Measurements from ENCODE around the gene SGCD. TPM values are rescaled to one million over a fixed set of nuclear protein-coding genes. Genes with fewer than 3 reads are reported as not detected.

The SGCD gene
- total RNA-seq = not detected in 2 replicates

DNA sequence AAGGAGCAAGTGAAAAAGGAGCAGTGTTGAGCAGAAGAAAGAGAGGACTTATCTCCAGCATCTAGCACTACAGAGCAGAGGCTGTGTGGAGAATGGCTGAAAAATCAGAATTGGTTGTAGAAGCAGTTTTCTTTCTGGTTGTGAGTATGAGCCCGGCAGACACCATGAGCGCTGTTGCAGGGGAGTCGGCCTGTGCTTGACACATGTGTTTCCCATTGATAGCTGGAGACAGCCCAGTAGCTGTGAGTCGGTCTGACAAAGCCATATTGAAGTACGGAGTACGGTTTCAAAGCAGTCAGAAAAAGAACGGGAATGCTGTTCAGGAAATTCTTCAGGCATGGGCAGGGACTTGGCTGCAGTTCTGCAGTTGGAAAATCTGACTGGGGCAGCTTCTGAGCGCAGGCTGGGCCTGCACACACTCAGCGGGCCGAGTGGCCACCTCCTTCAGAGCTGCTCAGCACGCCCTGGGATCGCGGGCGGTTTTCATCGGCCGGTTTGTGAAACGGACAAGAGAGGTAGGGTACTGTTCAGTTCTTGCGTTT is at the start of gene SGCD:
Gene SGCD, plus strand, starts transcription at position 447 of the 542 bp plus-strand sequence.
- intact Hi-C loops (cut with micrococcal nuclease) = no loop called here

DNA sequence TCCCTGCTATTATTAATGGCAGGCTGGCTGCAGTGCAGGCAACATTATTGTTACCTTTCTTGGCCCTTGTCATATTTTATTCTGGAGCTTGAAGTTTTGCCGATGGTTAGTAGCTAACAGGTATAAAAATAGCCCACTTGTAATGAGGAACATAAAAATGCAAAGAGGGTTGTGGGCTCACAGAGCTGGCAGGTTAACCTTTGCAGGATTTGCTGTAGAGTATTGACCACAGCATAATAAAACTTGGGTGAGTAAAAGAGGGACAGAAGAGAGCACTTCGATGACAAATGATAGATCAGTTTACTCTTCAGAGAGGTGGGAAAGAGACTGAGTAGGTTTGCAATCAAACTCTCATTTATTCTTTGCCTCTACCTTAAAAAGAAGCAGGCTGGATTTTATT is 49.7 kb upstream of the SGCD start:
- intact Hi-C loops (cut with micrococcal nuclease) = no loop called here

DNA sequence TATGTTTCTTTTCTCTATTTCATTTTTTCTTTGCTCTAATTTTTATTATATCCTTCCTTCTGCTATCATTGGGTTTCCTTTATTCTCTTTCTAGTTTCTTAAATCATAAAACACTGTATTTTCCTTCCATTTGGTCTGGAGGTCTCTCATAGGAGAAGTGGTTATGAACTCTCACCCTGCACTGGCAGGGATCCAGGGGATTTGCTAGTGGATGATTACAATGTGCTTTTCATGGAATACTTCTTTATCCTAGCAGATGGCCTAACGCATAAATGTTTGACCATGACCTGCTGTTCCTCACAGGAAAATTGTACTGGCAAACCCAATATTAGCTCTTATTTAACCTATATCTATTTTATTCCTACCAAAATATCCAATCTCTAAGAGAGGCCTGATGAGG is 31.5 kb upstream of the SGCD start:
- intact Hi-C loops (cut with micrococcal nuclease) = no loop called here

DNA sequence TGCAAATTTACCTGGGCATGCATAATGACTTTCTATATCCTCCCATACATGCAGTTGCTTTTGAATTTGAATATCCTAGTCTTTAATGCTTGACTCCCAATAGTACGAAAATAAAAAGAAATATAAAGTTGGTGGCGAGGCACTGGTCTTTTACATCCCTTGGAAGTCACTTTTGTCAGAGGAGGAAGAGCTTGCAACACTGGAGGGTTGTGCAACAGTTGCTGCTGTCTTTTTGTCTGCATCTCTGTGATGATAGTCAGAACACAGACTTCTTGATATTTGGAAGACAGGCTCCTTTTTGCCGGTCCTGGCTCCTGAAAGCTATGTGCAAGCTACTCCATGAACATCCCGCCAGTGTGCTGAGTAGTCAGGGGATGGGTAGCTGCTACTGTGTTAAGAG is 16.8 kb upstream of the SGCD start:
- intact Hi-C loops (cut with micrococcal nuclease) = no loop called here

DNA sequence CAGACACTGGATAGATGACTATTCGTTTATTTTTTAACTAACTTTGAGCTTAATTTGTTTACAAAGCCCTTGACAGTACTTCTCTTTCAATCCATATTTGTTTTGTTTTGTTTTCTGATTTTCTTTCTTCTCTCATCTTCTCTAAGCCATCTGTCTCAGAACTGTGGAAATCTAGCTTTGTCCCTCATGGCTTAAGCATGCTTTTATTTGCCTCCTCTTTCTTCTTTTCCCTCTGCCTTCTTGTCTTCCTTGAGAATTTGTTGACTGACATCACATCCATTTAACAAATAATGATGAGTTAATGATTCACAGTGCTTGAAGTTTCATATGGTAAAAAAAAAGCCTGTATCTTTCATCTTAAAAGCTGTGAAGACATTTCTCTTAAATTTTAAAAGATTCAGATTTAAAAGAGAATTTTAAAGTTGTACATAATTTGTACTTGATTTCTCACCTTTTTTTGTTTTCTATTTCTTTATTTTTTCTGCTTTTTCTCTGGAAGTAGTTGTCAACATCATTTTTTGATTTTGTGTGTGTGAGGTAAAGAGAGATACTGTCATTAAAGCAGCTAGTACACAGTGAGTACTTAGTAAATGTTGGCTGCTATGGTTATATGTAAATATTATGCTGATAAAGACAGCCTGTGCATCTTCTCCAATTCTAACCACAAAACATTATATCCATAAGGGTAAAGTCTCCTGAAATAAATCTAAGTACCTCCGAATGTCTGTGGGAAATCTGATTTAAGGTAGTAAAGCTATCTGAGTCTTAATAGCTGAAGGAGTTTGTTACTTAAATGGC is 13.9 kb upstream of the SGCD start:
- intact Hi-C loops (cut with micrococcal nuclease) = no loop called here

DNA sequence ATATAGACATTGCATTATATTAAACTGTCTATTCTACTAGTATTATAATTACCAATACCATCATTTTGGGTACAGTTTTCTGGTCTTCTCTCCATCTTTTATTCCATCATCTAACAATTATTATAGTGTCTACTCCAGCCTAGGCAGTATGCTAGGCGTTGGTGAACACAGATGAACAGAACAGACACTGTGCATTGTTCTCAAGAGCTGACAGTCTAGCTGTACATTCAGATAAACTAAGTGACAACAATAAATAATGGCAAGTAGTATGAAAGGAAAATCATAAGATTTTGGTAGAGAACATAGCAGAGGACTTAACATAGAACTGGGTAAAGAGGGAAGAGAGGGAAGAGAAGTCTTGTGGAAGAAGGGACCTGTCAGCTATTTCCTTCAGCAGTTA is 12.5 kb upstream of the SGCD start:
- intact Hi-C loops (cut with micrococcal nuclease) = no loop called here

DNA sequence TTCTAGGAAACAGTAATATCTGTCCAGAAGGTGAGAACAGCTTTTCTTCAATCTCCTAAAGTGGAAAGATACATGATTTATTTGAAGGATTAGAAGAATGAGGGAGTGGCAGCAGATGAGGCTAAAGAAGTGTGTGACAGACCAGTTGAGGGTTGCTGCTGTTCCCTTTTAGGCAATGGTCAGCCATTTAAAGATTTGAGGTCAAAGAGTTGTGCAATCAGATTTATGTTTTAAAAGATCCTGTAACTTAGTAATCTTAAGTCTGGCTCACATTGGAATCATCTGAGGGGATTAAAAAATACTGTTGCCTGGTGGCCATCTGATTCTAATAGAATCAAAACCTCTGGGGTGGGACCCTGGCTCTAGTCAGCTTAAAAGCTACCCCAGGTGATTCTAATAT is 4.3 kb upstream of the SGCD start:
- intact Hi-C loops (cut with micrococcal nuclease) = no loop called here

DNA sequence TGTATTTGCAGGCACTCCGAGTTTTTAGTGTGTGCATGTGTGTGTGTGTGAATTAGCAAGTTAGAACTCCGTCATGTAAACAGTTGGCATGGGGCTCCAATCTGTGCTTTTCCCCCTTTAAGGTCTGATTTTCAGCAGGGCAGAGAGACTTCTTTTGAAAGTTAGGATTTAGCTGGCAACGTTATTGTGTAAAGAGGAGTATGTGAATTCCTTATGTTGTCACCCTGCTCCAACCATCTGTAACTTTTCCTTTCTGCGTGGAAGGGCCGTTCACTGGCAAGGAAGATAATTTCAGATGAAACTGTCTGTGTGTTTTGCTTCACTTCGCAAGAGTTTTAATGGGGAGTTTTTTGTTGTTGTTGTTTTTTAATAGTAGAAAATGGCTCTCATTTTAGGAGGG is 332 bp downstream of the SGCD start:
- intact Hi-C loops (cut with micrococcal nuclease) = no loop called here

DNA sequence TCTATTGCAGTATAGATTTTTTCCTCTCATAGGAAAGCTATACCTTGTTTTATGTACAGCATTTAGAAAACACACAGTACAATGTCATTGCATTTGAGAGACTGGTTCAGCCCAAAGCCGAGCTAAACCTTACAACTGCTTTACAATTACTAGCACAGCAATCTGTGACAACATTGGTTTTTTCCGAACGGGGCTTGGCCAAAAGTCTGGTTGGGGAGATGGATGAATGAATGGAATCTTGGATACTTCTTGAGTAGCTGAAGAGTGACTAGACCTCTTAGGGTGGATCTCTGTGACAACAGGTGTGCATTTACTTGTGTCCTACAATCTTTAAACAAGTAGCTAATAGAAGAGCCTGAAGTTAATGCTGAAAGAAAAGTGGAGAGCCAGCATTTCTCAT is 1.2 kb downstream of the SGCD start:
- intact Hi-C loops (cut with micrococcal nuclease) = no loop called here

DNA sequence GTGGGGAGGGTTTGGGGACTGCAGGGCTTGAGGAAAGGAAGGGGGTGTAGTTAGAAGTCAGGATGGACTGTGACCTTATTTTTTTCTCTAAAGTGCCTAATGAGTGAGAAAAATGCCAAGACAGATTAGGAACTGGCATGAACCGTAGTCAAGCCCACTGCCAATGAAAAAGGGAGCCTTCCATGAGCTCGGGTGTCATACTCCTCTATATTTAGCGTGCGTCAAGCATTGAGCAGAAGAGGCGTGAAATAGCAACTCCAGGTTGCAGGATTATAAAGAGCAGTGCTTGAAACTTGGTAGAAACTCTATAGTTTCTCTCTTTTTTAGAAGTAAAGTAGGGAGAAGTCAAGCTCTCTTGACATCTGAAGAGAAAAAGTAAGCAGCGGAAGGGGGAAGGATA is 1.8 kb downstream of the SGCD start:
- intact Hi-C loops (cut with micrococcal nuclease) = no loop called here

DNA sequence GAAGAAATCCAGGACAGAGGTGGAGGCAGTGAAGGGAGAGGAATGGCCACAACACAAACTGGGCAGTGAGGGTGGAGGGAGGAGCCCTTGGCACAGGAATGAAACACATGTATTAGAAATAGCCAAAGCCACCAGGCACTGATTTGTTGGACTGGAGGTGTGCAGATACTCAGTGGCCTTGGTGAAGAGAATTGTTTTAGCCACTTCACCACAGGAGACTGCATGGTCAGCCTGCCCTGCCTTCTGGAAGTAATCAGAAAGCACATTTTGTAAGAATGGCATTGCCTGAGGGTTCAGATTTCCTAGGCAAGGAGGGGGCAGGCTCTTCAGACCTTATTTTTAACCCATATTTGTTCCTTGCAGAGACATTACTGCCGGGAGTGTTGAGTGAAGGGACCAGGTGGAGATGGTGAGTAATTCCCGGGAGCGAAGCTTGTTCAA is 2.2 kb downstream of the SGCD start:
- intact Hi-C loops (cut with micrococcal nuclease) = no loop called here

DNA sequence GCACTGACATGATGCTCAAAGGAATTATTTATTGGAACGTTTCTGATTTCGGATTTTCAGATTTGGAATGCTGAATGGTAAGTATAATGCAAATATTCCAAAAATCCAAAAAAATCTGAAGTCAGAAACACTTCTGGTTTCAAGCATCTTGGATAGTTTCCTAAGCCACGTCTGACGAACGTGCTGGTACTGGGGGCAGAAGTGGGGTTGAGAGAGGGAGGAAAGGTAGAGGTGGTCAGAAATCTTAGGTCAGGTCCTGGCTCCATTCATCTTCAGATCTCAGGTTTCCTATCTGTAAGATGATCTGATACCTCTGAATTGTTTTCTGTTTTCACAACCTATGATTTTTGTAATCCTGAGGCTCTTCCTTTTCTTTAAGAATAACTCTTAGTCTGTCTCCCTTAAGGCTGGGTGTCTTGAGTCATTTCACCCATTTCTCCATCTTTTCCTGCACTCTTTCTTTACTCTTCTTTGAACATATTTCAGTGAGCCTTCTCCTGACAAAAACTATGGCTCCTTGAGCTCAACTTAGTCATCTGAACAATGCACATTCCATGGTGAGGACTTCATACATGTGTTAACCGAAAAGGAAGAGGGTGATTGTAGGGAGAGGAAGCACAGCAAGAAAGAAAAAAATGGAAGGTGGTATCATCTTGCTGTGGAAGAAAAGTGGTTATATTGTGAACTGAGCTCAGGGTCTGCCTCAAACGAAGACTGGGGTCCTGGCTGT is 3.3 kb downstream of the SGCD start:
- intact Hi-C loops (cut with micrococcal nuclease) = no loop called here

DNA sequence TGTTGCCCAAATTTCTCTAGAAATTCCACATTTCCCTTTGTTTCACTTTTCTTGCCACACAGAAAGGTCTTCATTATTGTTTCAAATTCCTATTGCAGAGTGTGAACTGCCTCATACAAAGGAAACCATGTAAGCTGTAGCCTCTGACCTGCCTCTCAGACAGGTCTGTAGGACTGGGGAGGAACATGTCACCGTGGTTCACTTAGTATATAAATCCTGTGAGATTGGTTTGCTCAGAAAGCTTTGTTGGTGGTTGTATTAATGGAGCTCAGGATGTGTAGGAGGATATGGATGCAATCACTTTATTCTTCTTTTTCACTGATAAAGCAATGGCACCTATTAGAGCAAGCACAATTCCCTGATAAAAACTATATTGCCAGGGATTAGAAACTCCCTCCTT is 4.2 kb downstream of the SGCD start:
- intact Hi-C loops (cut with micrococcal nuclease) = no loop called here

DNA sequence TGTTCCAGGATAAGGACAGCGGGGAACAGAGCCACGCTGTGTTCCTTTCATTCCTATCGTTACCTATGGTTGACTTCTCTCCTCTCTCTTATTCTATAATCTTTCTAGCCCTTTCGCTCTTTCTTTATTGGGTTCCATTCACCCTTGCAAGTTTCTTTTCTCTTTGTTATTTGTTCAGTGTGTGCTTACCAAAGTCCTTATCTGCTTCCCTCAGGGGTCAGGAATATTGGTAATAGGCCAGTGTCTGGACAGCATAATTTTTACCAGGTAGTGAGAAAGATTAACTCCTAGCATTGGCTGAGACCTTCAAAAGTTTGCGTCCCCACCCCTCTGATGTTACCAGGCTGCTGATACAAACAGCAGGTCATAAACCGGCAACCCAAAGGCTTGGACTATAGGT is 4.9 kb downstream of the SGCD start:
- intact Hi-C loops (cut with micrococcal nuclease) = no loop called here

DNA sequence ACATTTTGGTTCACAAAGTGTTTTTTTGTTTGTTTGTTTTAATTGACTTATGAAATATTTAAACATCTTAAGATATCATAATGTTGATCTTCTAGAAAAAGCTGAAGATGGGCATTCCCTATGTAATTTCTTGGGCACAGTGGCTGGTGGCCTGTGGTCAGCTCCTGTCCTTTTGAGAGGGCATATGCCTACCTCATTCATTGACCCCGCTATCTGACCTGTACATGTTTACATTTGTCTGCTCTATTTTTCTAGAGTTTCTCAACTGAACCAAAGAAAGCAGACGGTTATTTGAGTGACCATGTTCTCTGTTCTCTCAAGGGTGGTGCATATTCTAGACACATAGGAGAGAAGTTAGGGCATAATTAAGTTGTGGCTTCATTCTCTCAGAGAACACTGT is 5.3 kb downstream of the SGCD start:
- intact Hi-C loops (cut with micrococcal nuclease) = no loop called here

DNA sequence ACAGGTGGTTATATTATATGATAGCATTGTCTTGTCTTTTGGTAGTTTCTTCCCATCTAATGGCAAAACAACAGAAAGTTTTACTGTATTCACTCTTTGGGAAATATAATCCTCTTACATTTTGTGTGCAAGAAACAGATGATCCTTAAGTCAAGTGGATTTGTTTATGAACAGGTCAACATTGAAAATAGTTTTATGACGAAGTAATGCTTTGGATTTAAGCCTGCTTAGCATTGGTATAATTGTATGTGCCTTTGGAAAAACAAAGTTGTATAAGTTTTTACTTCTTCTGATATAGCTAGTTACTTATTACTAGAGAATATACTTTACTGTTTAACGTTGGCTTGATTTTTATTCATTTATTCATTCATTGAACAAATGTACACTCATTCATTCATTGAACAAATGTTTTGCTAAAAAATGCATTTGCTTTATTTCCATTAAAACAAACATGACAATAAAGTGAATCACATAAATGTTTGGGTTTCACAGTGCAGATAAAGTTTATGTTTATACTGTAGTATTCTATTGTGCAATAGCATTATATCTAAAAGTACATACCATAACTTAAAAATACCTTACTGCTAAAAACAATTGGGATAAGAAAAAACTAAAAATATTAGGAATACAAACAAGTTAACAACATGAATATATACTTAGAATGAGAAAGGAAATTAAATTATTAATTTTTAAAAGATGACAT is 12.3 kb downstream of the SGCD start:
- intact Hi-C loops (cut with micrococcal nuclease) = no loop called here

DNA sequence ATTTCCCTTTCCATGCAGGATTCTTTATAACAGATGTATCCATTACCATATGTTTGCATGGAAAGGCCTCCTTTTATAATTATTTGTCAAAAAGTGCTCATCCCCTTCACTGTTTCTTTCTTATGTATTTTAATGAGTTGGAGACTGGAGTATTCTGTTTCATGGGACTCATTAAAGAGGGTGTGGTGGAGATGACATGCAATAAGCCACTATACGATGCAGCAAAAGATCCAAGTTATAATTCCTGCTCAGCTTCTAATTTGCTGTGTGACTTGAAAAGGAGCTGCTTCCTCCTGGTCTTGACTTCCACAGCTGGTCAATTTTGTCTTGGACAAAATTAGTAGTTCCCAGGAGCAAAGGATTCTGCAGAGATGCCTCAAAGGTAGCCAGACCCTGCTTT is 13.9 kb downstream of the SGCD start:
- intact Hi-C loops (cut with micrococcal nuclease) = no loop called here

DNA sequence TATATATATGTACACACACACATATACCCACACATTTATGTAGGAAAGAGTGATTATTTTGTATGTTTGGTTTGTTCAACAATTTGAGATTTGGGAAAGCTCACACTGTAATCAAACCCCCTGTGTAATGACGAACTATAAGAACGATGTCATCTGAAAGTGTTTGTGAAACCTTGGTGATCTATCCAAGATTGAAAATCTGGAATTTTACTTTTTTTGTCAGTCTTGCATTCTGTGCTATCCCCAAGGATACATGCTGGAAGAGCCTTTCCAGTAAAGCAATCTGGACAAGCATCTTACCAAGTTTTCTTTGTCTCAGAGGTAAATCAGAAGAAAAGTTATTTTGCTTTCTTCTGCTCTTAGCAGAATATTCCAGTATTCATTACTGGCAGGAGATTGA is 23.3 kb downstream of the SGCD start:
- intact Hi-C loops (cut with micrococcal nuclease) = no loop called here

DNA sequence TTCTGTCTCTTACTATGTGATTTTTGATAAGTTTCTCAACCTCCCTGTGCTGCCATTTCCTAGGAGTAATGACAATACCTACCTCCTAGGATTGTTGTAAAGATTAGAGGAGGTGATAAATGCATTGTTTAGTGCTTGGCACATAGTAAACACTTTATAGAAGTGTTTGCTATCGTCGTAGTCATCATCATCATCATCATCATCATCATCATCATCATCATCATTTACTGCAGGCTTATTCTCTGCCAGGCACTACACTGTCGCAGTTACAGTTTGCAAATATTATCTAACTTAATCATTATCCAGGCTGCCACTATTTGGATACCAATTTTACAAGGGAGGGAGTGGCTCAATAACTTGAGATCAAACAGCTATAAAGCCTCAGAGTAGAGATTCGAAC is 24.5 kb downstream of the SGCD start:
- intact Hi-C loops (cut with micrococcal nuclease) = no loop called here

DNA sequence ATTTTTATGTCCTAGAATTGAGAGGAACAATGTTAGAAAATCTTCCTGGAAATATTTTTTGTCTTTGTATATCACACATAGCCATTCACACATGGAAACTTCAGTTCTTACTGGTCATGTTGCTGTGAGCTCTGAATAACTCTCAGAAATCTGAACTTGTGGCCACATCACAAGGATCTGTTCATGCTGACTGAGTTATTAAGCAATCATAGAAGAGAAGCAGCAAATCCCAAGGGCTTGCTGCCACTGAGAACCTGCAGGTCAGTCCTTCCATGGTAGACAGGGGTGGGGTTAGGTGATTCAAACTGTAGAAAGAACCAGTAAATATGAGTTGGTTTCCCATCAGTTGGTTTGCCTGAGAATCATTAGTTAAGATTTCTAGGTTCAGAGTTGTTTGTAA is 27.6 kb downstream of the SGCD start:
- intact Hi-C loops (cut with micrococcal nuclease) = no loop called here

DNA sequence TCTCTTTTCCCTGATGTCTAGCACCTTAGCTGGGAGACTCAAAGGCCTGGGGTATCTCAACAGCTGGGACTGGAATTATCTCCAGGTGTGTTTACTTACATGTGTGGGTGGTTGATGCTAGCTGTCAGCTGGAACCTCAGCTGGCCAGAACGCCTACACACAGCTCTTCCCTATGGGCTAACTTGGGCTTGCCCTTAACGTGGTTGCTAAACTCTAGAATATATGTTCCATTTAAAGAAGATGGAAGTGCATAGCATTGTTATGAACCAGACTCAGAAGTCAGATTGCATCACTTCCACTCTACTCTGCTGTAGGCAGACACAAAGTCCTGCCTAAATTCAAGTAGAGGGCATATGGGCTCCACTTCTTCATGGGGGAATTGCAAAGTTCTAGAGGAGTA is 29.3 kb downstream of the SGCD start:
- intact Hi-C loops (cut with micrococcal nuclease) = no loop called here

DNA sequence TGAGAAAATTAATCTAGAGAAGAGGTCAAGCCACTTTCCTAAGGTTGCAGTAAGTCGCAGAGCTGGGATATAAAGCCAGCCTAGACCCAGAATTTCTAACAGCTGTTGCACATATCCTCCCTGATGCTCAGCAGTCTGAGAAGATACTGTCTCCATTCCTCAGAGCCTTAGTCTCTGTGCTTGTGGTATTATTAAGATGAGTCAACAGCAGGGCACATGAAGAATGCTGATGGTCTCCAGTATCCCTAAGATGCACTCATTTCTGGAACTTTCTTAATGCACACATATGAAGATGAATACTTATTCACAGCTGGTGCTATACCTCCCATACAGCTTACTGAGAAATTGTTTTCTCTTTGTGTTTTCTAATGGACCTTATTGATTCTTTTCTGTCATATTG is 32.5 kb downstream of the SGCD start:
- intact Hi-C loops (cut with micrococcal nuclease) = no loop called here

Data from T-helper 1 cell treated with Interleukin-12 subunit alpha and Interleukin-12 subunit beta and Interleukin-4 antibody, amounts not matched to agents 30 ng/mL and 1 ng/mL, for 36 hours (primary cell).